DND-41 (cell line): Measurements from ENCODE around the gene TSPEAR.

ENCODE experiments used
- ATAC-seq: fragments of 200-7000 bp; cut with Tn5 transposase; 3 replicates; pipeline ENCODE4 v1.9.1; 2021; ENCODE audit warnings: low read depth; ENCODE audit not compliant: insufficient read depth
- DNase-seq: peaks from one replicate; pipeline ENCODE4 v3.0.0-alpha.2; 2020
- H2AFZ ChIP-seq: 2 replicates; pipeline ENCODE4 v1.6.0; 2012; ENCODE audit warnings: low read depth, low read length
- H3K27ac ChIP-seq: 2 replicates; pipeline ENCODE4 v1.5.1; 2012; ENCODE audit warnings: low read length, inconsistent platforms
- H3K27me3 ChIP-seq: fragments of 200-600 bp; sonication (generic); 2 replicates; pipeline ENCODE4 v1.6.0; 2012; ENCODE audit warnings: low read length, mild to moderate bottlenecking, inconsistent platforms; ENCODE audit not compliant: insufficient read depth, poor library complexity
- H3K36me3 ChIP-seq: 2 replicates; pipeline ENCODE4 v1.5.1; 2012; ENCODE audit warnings: low read length, inconsistent platforms; ENCODE audit not compliant: insufficient read depth
- H3K4me1 ChIP-seq: 2 replicates; pipeline ENCODE4 v1.5.1; 2012; ENCODE audit warnings: mild to moderate bottlenecking, low read length; ENCODE audit not compliant: insufficient read depth
- H3K4me2 ChIP-seq: 2 replicates; pipeline ENCODE4 v1.6.0; 2012; ENCODE audit warnings: mild to moderate bottlenecking, moderate library complexity, low read length, inconsistent platforms; ENCODE audit not compliant: insufficient read depth
- H3K4me3 ChIP-seq, 2 experiments: fragments of 200-600 bp in 1 of 2; shearing (Covaris generic) in 1 of 2; 2 replicates each; pipeline ENCODE4 v1.5.1; 2012 to 2016; ENCODE audit warnings: inconsistent platforms in 2 of 2, low read length in 2 of 2, mild to moderate bottlenecking in 2 of 2, low read depth in 1 of 2, moderate library complexity in 1 of 2
- H3K79me2 ChIP-seq: 2 replicates; pipeline ENCODE4 v1.6.0; 2012; ENCODE audit warnings: low read length, inconsistent platforms; ENCODE audit not compliant: insufficient read depth
- H3K9ac ChIP-seq: 2 replicates; pipeline ENCODE4 v1.6.0; 2012; ENCODE audit warnings: low read depth, mild to moderate bottlenecking, inconsistent platforms, low read length, moderate library complexity
- H3K9me3 ChIP-seq: 2 replicates; pipeline ENCODE4 v1.5.1; 2012; ENCODE audit warnings: low read length, moderate library complexity, mild to moderate bottlenecking, inconsistent platforms; ENCODE audit not compliant: insufficient read depth, severe bottlenecking
- H4K20me1 ChIP-seq: 2 replicates; pipeline ENCODE4 v1.6.0; 2012; ENCODE audit warnings: low read length; ENCODE audit not compliant: insufficient read depth
- EZH2 ChIP-seq: IDR thresholded peaks from 3 replicates; pipeline ENCODE4 v1.6.1; 2012; ENCODE audit warnings: borderline replicate concordance, low read depth, mild to moderate bottlenecking, moderate library complexity, low read length, inconsistent platforms; ENCODE audit not compliant: severe bottlenecking
- TF ChIP-seq, protein P1 (sequence below): IDR thresholded peaks from 2 replicates; pipeline ENCODE4 v1.5.1; 2012; ENCODE audit warnings: borderline replicate concordance, low read length, moderate library complexity, mild to moderate bottlenecking; ENCODE audit not compliant: poor library complexity, severe bottlenecking; ENCODE audit errors: extremely low read depth

Gene TSPEAR

DNA sequence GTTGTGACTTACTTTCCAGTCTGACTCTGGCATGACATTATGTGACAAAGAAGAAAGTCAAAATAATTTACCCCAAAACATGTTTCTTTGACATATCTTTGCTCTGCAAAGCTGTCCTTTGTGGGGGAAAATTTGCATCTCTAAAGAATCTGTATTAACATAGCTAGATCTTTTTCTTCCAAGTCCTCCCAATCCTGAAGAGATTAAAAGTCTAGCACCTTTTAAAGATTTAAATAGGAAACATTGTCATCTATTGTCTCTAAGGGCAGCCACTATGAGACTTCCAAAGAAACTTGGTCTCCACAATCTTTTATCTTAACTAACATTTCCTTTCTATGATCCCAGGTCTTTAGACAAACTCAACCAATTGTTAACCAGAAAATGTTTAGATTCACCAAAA lies 240.0 kb downstream of the TSPEAR start:
- Histone ChIP-seq H3K27me3 (no peaks in the 10 kb centered on the region), H3K4me2 (no peak overlapping the region), H4K20me1 (peaks cover 3% of the 10 kb centered on the region; the same call in 1 of the 2 replicates), H3K79me2 (no peaks in the 10 kb centered on the region), H3K9ac (no peak overlapping the region), H3K4me3 (no peak overlapping the region), H3K27ac (no peak overlapping the region), H3K36me3 (no peaks in the 10 kb centered on the region), H3K4me1 (no peaks in the 10 kb centered on the region), H3K9me3 (no peaks in the 10 kb centered on the region), H2AFZ (no peak overlapping the region)
- DNase-seq (no peak), ATAC-seq (no peak)
- TF ChIP-seq EZH2, result no peak
- TF ChIP-seq, protein P1, sequence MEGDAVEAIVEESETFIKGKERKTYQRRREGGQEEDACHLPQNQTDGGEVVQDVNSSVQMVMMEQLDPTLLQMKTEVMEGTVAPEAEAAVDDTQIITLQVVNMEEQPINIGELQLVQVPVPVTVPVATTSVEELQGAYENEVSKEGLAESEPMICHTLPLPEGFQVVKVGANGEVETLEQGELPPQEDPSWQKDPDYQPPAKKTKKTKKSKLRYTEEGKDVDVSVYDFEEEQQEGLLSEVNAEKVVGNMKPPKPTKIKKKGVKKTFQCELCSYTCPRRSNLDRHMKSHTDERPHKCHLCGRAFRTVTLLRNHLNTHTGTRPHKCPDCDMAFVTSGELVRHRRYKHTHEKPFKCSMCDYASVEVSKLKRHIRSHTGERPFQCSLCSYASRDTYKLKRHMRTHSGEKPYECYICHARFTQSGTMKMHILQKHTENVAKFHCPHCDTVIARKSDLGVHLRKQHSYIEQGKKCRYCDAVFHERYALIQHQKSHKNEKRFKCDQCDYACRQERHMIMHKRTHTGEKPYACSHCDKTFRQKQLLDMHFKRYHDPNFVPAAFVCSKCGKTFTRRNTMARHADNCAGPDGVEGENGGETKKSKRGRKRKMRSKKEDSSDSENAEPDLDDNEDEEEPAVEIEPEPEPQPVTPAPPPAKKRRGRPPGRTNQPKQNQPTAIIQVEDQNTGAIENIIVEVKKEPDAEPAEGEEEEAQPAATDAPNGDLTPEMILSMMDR, result no peak

DNA sequence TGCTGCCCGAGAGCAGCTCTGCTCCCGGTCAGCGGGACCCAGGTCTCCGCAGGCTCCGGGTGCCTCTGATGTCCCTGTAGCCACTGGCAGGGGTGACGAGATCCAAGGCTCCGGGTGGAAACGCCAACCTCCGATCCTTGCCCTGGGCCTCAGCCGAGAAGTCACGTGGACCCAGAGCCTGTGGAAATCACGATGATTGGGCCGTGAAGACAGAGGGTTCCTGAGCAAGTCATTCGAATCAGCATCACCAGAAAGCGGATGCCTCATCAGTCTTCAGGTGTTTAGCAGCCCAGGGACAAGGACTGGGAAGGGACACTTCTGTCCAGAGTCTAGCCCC lies 243.5 kb downstream of the TSPEAR start:
- Histone ChIP-seq H3K36me3 (no peaks in the 10 kb centered on the region), H3K27me3 (no peaks in the 10 kb centered on the region), H2AFZ (no peak overlapping the region), H3K9ac (no peak overlapping the region), H3K4me1 (no peaks in the 10 kb centered on the region), H3K4me2 (no peak overlapping the region), H3K27ac (no peak overlapping the region), H3K4me3 (no peak overlapping the region), H3K79me2 (no peaks in the 10 kb centered on the region), H3K9me3 (no peaks in the 10 kb centered on the region), H4K20me1 (peaks cover 3% of the 10 kb centered on the region; the same call in 1 of the 2 replicates)
- DNase-seq (no peak), ATAC-seq (no peak)
- TF ChIP-seq, protein P1, result no peak
- no peak for TF ChIP-seq EZH2

DNA sequence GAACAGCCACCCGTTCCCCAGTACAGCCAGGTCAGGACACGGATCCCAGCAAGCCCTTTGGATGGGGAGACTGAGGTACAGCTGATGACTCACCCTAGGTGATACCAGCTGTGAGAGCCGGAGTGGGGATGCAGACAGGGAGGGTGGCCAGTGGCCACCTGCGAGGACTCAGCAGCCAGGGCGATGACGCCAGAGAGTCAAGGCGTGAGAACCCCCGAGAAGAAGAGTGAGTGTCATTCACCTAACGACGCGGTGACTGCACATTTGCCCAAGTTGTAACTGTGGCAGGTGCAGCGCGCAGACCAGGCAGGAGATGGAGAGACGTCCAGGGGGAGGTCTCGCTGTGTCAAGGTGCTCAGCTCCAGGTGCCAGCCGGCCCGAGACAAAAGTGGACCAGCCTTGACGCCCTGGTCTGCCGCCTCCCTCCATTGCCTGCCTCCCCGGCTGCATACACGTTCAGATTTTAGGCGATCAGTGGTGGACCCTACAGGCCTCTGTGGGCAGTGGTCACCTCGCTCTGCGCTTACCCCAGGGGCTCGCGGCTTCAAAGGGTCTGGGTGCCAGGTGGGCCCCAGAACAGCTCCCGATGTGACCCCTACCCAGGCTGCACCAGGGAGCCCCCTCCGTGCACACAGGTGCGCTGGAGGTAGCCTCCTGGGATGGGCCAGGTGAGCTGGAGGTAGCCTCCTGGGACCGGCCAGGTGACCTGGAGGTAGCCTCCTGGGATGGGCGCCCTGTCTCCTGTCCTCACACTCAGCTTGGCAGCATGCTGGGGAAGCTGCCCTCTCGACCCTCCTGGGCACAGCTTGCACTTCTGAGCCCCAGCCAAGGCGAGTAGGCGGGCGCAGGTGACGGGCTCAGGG lies 244.1 kb downstream of the TSPEAR start:
- Histone ChIP-seq H3K27ac (no peak overlapping the region), H3K9ac (no peak overlapping the region), H3K4me1 (no peaks in the 10 kb centered on the region), H3K79me2 (no peaks in the 10 kb centered on the region), H3K4me2 (no peak overlapping the region), H3K27me3 (no peaks in the 10 kb centered on the region), H3K4me3 (no peak overlapping the region), H3K36me3 (no peaks in the 10 kb centered on the region), H3K9me3 (no peaks in the 10 kb centered on the region), H4K20me1 (peaks cover 3% of the 10 kb centered on the region; the same call in 1 of the 2 replicates), H2AFZ (no peak overlapping the region)
- ATAC-seq (no peak), DNase-seq (no peak)
- TF ChIP-seq, protein P1, result no peak
- no peak for TF ChIP-seq EZH2
